ENCODE results near the gene TMEM185B. TPM values are rescaled to one million over a fixed set of nuclear protein-coding genes. Genes with fewer than 3 reads are reported as not detected.
"Not testable (repeated sequence)": the region's sequence is repeated elsewhere in the genome, so short reads cannot be mapped to it uniquely, and the experiment has no call there.

TMEM185B gene
- total and polyA plus RNA-seq, 3 experiments from 2014 or later, result 22.9 to 33.5 (median 32.3) TPM

DNA sequence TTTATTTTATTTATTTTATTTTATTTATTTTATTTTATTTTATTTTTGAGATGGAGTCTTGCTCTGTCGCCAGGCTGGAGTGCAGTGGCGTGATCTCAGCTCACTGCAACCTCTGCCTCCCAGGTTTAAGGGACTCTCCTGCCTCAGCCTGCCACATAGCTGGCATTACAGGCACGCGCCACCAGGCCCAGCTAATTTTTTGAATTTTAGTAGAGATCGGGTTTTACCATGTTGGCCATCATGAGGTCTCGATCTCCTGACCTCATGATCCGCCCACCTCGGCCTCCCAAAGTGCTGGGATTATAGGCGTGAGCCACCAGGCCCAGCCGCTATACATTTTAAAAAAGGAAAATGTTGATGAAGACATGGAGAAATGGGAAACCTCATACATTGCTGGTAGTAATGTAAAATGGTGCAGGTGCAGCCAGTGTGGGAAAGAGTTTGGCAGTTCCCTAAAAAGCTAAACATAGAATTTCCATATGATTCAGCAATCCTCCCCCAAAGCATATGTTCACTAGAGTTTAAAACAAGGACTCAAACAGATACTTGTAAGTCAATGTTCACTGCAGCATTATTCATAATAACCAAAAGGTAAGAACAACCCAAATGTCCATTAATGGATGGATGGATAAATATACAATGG is 23.3 kb downstream of the TMEM185B start:
- H3K9me3 ChIP-seq (ENCODE audit: low read length); H3K27me3 Mint-ChIP-seq; H3K4me3 ChIP-seq (ENCODE audit: low read length); H3K4me1 ChIP-seq (ENCODE audit: insufficient read depth, low read length); H3K27ac ChIP-seq (ENCODE audit: low read depth, low read length); CTCF ChIA-PET; H3K27me3 ChIP-seq (ENCODE audit: insufficient read depth, low read length, poor library complexity, severe bottlenecking); H3K27ac Mint-ChIP-seq; POLR2A ChIA-PET; DNase-seq; H3K4me3 Mint-ChIP-seq; H3K36me3 ChIP-seq (ENCODE audit: insufficient read depth, low read length); H3K4me1 Mint-ChIP-seq: not testable (repeated sequence)
- peaks cover 0 to 20% (median 0%) of the 10 kb centered on the region in 3 donors for H3K36me3 Mint-ChIP-seq
- H3K9me3 Mint-ChIP-seq, result peaks cover 4 to 18% (median 14%) of the 10 kb centered on the region in 5 donors

DNA sequence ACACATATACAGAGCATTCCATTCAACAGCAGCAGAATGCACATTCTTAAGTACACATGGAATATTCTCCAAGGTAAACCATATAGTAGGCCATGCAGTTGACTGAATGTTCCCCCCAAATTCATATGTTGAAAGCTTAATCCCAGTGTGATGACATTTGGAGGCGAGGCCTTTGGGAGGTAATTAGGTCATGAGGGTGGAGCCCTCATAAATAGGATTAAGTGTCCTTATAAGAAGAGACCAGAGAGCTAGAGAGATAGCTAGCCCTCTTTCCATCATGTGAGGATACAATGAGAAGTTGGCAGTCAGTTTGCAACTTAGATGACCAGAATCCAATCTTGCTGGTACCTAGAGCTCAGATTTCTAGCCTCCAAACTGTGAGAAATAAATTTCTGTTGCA is 27.6 kb downstream of the TMEM185B start:
- peaks cover 2 to 5% of the 10 kb centered on the region in 2 donors for H3K27me3 Mint-ChIP-seq
- no peaks in the 10 kb centered on the region for H3K4me1 Mint-ChIP-seq
- Histone ChIP-seq H3K9me3 (ENCODE audit: low read length) (no peaks in the 10 kb centered on the region), H3K4me1 (ENCODE audit: insufficient read depth, low read length) (no peaks in the 10 kb centered on the region), H3K27me3 (ENCODE audit: insufficient read depth, low read length, poor library complexity, severe bottlenecking) (no peaks in the 10 kb centered on the region), H3K36me3 (ENCODE audit: insufficient read depth, low read length) (no peaks in the 10 kb centered on the region), H3K27ac (ENCODE audit: low read depth, low read length) (no peak overlapping the region), H3K4me3 (ENCODE audit: low read length) (no peak overlapping the region)
- H3K27ac Mint-ChIP-seq, result no peak overlapping the region
- peaks cover 2 to 39% (median 3%) of the 10 kb centered on the region in 3 donors for H3K36me3 Mint-ChIP-seq
- H3K4me3 Mint-ChIP-seq, result no peak overlapping the region
- CTCF ChIA-PET, result interaction anchor here (1.0 to 1.5 kb wide), 2 partner anchors 10 to 443 kb away, joined by 3 read pairs; no protein-coding TSS in a partner anchor
- H3K9me3 Mint-ChIP-seq, result peaks cover 14 to 40% (median 33%) of the 10 kb centered on the region in 5 donors
- POLR2A ChIA-PET, result no interaction called here
- DNase-seq, result no peak

DNA sequence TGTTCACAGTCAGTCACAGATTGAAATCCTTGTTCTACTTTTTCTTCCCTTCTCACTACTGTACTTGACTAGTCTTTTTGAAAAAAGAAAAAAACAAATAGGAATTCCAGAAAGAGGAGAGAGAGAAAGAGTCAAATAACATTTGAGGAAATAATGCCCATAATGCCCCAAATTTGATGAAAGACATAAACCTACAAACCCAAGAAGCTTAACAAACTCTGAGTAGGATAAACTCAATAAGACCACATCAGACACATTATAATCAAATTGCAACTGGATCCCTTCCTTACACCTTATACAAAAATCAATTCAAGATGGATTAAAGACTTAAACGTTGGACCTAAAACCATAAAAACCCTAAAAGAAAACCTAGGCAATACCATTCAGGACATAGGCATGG is 30.9 kb downstream of the TMEM185B start:
- CTCF ChIA-PET, result no interaction called here
- H3K36me3 ChIP-seq (ENCODE audit: insufficient read depth, low read length), result no peaks in the 10 kb centered on the region
- H3K4me1 Mint-ChIP-seq, result no peaks in the 10 kb centered on the region
- no peaks in the 10 kb centered on the region for H3K27me3 ChIP-seq (ENCODE audit: insufficient read depth, low read length, poor library complexity, severe bottlenecking)
- no peaks in the 10 kb centered on the region for H3K9me3 ChIP-seq (ENCODE audit: low read length)
- no peak overlapping the region for H3K4me3 ChIP-seq (ENCODE audit: low read length)
- H3K9me3 Mint-ChIP-seq, result peaks cover 14 to 31% (median 26%) of the 10 kb centered on the region in 5 donors
- H3K4me1 ChIP-seq (ENCODE audit: insufficient read depth, low read length), result no peaks in the 10 kb centered on the region
- POLR2A ChIA-PET, result no interaction called here
- H3K27ac ChIP-seq (ENCODE audit: low read depth, low read length), result no peak overlapping the region
- H3K27ac Mint-ChIP-seq, result peak overlapping the region in 1 of 8 donors; percentile 29
- DNase-seq, result no peak
- H3K36me3 Mint-ChIP-seq, result peaks cover 2 to 26% (median 3%) of the 10 kb centered on the region in 3 donors
- no peak overlapping the region for H3K4me3 Mint-ChIP-seq
- peaks cover 2 to 5% of the 10 kb centered on the region in 2 donors for H3K27me3 Mint-ChIP-seq

DNA sequence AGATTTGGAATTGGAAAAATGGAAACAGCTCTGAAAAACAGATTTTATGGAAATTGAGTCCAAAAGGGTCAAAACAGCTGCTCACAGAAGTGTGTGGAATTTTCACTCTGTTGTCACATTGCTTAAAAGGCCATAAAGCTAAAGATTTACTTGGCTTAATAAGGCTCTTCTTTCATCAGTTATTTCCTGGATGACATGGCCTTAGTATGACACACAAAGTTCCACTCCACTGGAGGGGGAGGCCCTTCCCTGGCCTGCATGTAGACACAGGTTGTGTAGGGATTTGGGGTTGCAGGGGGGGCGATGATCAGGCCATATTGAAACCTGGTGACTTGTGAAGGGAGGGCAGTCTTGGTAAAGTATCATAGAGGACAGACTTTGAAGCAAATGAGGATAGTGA is 34.0 kb downstream of the TMEM185B start:
- no peaks in the 10 kb centered on the region for H3K4me1 ChIP-seq (ENCODE audit: insufficient read depth, low read length)
- no peak overlapping the region for H3K27ac ChIP-seq (ENCODE audit: low read depth, low read length)
- H3K27me3 Mint-ChIP-seq, result peaks cover 4 to 5% of the 10 kb centered on the region in 2 donors
- H3K36me3 Mint-ChIP-seq, result peaks cover 2 to 28% (median 3%) of the 10 kb centered on the region in 3 donors
- no peaks in the 10 kb centered on the region for H3K27me3 ChIP-seq (ENCODE audit: insufficient read depth, low read length, poor library complexity, severe bottlenecking)
- H3K4me1 Mint-ChIP-seq, result no peaks in the 10 kb centered on the region
- H3K27ac Mint-ChIP-seq, result no peak overlapping the region
- H3K4me3 Mint-ChIP-seq, result no peak overlapping the region
- no peak overlapping the region for H3K4me3 ChIP-seq (ENCODE audit: low read length)
- ChIA-PET POLR2A (no interaction called here), CTCF (no interaction called here)
- peaks cover 10 to 24% (median 21%) of the 10 kb centered on the region in 5 donors for H3K9me3 Mint-ChIP-seq
- no peak for DNase-seq
- H3K36me3 ChIP-seq (ENCODE audit: insufficient read depth, low read length), result no peaks in the 10 kb centered on the region
- H3K9me3 ChIP-seq (ENCODE audit: low read length), result no peaks in the 10 kb centered on the region

DNA sequence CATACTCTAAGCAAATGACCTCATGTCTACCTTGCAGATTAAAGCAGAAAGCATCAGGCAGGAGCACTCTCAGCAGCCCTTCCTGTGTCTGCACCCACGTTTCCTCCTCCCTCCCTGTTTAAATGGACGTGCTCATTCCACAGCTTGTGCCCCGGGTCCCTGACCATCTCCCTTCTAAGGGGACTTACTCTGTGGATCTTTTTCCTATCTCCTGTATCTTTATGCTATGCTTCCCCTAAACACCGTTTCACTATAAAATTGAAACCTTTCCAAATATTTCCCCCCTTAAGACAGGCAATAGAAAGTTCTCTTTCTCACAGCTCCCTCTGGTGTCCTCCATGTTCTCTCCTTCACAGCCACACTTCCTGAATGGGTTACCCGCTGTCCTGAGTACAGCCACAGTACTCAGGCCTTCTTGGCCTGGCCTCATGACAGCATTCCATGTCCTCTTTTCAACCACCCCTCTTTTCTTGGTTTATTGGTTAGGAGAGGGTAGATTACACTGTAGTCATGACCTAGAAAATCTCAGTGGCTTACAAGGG is 41.1 kb downstream of the TMEM185B start:
- H3K36me3 Mint-ChIP-seq, result peaks cover 0 to 8% (median under 1%) of the 10 kb centered on the region in 3 donors
- H3K4me1 Mint-ChIP-seq, result peaks cover 42 to 57% (median 51%) of the 10 kb centered on the region in 3 donors
- ChIA-PET CTCF (interaction anchor here (0.7 to 1.3 kb wide), 3 partner anchors 73 to 429 kb away, joined by 3 to 4 read pairs (median 3); no protein-coding TSS in a partner anchor), POLR2A (no interaction called here)
- Histone ChIP-seq H3K4me3 (ENCODE audit: low read length) (peak overlapping the region; percentile 10), H3K4me1 (ENCODE audit: insufficient read depth, low read length) (peaks cover 55% of the 10 kb centered on the region), H3K36me3 (ENCODE audit: insufficient read depth, low read length) (no peaks in the 10 kb centered on the region), H3K9me3 (ENCODE audit: low read length) (no peaks in the 10 kb centered on the region), H3K27me3 (ENCODE audit: insufficient read depth, low read length, poor library complexity, severe bottlenecking) (no peaks in the 10 kb centered on the region), H3K27ac (ENCODE audit: low read depth, low read length) (no peak overlapping the region)
- H3K9me3 Mint-ChIP-seq, result peaks cover 0 to 2% (median 0%) of the 10 kb centered on the region in 5 donors
- H3K4me3 Mint-ChIP-seq, result peak overlapping the region; percentile 14 to 88 (median 75)
- H3K27ac Mint-ChIP-seq, result peak overlapping the region; percentile 35 to 97 (median 76)
- H3K27me3 Mint-ChIP-seq, result peaks cover 0 to 2% of the 10 kb centered on the region in 2 donors
- peak in 2 of 5 donors; percentile 7 to 18 for DNase-seq

DNA sequence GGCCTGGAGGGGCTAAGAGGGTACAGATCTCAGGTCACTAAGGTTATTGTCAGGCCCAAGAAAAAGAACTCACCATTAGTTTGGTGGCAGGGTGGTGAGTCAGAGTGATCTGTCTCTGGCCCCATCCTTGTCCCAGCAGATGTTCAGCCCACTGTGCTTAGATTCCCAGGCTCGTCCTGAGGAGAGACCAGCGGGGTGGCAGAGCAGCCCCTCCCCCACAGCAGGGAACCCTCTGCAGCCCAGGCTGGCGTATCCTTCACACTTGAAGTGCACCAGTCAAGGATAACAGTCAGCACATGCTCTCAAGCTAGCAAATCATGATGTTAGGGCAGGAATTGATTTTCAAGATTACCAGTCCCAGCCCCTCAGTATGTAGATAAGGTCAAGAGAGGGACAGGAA is 43.1 kb downstream of the TMEM185B start:
- H3K4me1 Mint-ChIP-seq, result peaks cover 56 to 75% (median 68%) of the 10 kb centered on the region in 3 donors
- no peaks in the 10 kb centered on the region for H3K9me3 Mint-ChIP-seq
- Histone ChIP-seq H3K36me3 (ENCODE audit: insufficient read depth, low read length) (no peaks in the 10 kb centered on the region), H3K4me1 (ENCODE audit: insufficient read depth, low read length) (peaks cover 73% of the 10 kb centered on the region), H3K27ac (ENCODE audit: low read depth, low read length) (no peak overlapping the region), H3K27me3 (ENCODE audit: insufficient read depth, low read length, poor library complexity, severe bottlenecking) (no peaks in the 10 kb centered on the region), H3K9me3 (ENCODE audit: low read length) (no peaks in the 10 kb centered on the region), H3K4me3 (ENCODE audit: low read length) (no peak overlapping the region)
- no peaks in the 10 kb centered on the region for H3K27me3 Mint-ChIP-seq
- CTCF ChIA-PET, result no interaction called here
- peak overlapping the region in 2 of 8 donors; percentile 25 to 65 for H3K27ac Mint-ChIP-seq
- no peak overlapping the region for H3K4me3 Mint-ChIP-seq
- DNase-seq, result no peak
- POLR2A ChIA-PET, result no interaction called here
- peaks cover 0 to 2% (median under 1%) of the 10 kb centered on the region in 3 donors for H3K36me3 Mint-ChIP-seq

DNA sequence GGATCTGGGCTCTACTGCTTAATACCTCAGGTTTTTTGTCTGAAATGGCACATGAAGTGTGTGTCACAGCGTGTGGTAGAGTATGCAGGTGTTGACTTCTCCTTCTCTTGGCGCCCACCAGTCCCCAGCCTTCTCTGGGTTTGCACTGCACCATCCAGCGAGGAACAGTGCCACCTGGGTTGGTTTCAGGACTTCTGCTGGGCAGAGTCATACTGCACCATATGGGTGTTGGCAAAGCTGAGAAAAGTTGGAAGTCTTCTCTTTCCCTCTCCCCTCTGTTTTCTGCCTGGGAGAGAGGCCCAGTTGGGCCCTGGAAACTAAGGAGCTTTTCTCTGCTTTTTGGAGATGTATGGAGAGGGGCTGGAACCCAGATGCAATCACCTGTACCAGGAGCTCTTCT is 43.8 kb downstream of the TMEM185B start:
- Mint-ChIP-seq H3K9me3 (no peaks in the 10 kb centered on the region), H3K27me3 (no peaks in the 10 kb centered on the region), H3K4me3 (peak overlapping the region in 1 of 7 donors; percentile 3), H3K4me1 (peaks cover 59 to 78% (median 71%) of the 10 kb centered on the region in 3 donors), H3K27ac (peak overlapping the region in 5 of 8 donors; percentile 25 to 65 (median 41)), H3K36me3 (peaks cover 0 to 2% (median 0%) of the 10 kb centered on the region in 3 donors)
- Histone ChIP-seq H3K27me3 (ENCODE audit: insufficient read depth, low read length, poor library complexity, severe bottlenecking) (no peaks in the 10 kb centered on the region), H3K27ac (ENCODE audit: low read depth, low read length) (no peak overlapping the region), H3K4me3 (ENCODE audit: low read length) (no peak overlapping the region), H3K9me3 (ENCODE audit: low read length) (no peaks in the 10 kb centered on the region), H3K4me1 (ENCODE audit: insufficient read depth, low read length) (peaks cover 77% of the 10 kb centered on the region), H3K36me3 (ENCODE audit: insufficient read depth, low read length) (no peaks in the 10 kb centered on the region)
- DNase-seq, result no peak
- ChIA-PET CTCF (no interaction called here), POLR2A (no interaction called here)

DNA sequence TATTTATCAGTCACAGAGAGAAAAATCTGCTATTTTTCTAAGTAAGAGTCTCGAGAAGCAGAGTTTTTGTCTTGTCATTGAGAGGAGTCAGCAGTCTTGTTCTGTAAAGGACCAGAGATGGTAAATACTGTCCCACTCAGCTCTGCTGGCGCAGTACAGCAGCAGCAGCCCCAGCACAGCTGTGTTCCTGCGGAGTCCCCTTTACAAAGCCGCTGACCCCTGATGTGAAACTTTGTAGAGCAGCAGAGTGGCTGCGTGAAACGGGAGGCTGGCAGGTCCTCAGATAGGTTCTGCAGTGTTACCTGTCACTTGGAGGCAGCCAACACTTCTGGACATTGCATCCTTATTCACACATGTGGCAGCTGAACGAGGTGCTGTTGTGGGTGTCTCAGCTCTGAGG is 45.2 kb downstream of the TMEM185B start:
- H3K27me3 ChIP-seq (ENCODE audit: insufficient read depth, low read length, poor library complexity, severe bottlenecking), result no peaks in the 10 kb centered on the region
- peaks cover 53 to 71% (median 63%) of the 10 kb centered on the region in 3 donors for H3K4me1 Mint-ChIP-seq
- peak overlapping the region; percentile 29 for H3K4me3 ChIP-seq (ENCODE audit: low read length)
- H3K9me3 Mint-ChIP-seq, result no peaks in the 10 kb centered on the region
- H3K36me3 Mint-ChIP-seq, result peaks cover 0 to 2% (median 0%) of the 10 kb centered on the region in 3 donors
- peak overlapping the region; percentile 91 to 99 (median 98) for H3K27ac Mint-ChIP-seq
- no peaks in the 10 kb centered on the region for H3K36me3 ChIP-seq (ENCODE audit: insufficient read depth, low read length)
- H3K27me3 Mint-ChIP-seq, result no peaks in the 10 kb centered on the region
- no peak overlapping the region for H3K27ac ChIP-seq (ENCODE audit: low read depth, low read length)
- POLR2A ChIA-PET, result interaction anchor here (1.4 to 1.9 kb wide), 3 partner anchors 45 to 499 kb away, joined by 3 to 9 read pairs (median 5); partner anchors contain the start of genes TMEM177 and TMEM185B
- H3K4me3 Mint-ChIP-seq, result peak overlapping the region; percentile 88 to 99 (median 95)
- peak in 1 of 5 donors; percentile 10 for DNase-seq
- CTCF ChIA-PET, result interaction anchor here (1.9 to 5.0 kb wide), 6 partner anchors 68 to 500 kb away, joined by 4 to 69 read pairs (median 25); partner anchors contain the start of genes PTPN4 and TMEM177
- H3K9me3 ChIP-seq (ENCODE audit: low read length), result no peaks in the 10 kb centered on the region
- H3K4me1 ChIP-seq (ENCODE audit: insufficient read depth, low read length), result peaks cover 74% of the 10 kb centered on the region

All from CD8-positive, alpha-beta memory T cell (primary cell).